Measurements from ENCODE around the gene OXSR1. TPM values are rescaled to one million over a fixed set of nuclear protein-coding genes. Genes with fewer than 3 reads are reported as not detected.

The OXSR1 gene
- total and polyA plus RNA-seq, 10 of the 15 experiments (the other 5 are each of a cell fraction or from before 2014, with no cell fraction given), result 12.4 to 54.6 (median 35.7) TPM

DNA sequence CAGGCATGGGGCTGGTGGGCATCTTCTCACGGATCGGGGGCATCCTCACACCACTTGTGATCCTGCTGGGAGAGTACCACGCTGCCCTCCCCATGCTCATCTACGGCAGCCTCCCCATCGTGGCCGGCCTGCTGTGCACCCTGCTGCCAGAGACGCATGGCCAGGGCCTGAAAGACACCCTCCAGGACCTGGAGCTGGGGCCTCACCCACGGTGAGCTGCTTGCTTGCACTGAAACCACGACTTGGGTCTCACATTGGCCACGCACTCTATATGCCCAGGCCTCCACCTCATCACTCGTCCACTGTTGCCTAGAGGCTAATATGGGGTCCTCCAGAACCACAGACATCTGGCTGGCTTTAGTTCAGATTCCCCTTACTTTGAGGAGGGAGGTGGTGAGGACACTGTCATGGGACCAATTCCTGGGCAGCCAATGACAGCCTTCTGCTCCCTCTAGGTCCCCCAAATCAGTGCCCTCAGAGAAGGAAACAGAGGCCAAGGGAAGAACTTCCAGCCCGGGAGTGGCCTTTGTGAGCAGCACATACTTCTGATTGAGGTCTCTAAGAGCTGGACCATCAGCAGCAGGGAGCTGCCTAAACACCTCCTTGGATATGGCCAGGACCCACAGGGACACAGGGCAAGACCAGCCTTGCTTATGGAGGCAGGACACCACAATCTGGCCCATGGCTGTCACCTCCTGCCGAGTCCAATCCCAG lies 111.7 kb downstream of the OXSR1 start (continued):
- TF ChIP-seq, protein P1, sequence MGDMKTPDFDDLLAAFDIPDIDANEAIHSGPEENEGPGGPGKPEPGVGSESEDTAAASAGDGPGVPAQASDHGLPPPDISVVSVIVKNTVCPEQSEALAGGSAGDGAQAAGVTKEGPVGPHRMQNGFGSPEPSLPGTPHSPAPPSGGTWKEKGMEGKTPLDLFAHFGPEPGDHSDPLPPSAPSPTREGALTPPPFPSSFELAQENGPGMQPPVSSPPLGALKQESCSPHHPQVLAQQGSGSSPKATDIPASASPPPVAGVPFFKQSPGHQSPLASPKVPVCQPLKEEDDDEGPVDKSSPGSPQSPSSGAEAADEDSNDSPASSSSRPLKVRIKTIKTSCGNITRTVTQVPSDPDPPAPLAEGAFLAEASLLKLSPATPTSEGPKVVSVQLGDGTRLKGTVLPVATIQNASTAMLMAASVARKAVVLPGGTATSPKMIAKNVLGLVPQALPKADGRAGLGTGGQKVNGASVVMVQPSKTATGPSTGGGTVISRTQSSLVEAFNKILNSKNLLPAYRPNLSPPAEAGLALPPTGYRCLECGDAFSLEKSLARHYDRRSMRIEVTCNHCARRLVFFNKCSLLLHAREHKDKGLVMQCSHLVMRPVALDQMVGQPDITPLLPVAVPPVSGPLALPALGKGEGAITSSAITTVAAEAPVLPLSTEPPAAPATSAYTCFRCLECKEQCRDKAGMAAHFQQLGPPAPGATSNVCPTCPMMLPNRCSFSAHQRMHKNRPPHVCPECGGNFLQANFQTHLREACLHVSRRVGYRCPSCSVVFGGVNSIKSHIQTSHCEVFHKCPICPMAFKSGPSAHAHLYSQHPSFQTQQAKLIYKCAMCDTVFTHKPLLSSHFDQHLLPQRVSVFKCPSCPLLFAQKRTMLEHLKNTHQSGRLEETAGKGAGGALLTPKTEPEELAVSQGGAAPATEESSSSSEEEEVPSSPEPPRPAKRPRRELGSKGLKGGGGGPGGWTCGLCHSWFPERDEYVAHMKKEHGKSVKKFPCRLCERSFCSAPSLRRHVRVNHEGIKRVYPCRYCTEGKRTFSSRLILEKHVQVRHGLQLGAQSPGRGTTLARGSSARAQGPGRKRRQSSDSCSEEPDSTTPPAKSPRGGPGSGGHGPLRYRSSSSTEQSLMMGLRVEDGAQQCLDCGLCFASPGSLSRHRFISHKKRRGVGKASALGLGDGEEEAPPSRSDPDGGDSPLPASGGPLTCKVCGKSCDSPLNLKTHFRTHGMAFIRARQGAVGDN (IDR thresholded peaks at IDR 0.05), result no peak
- TF ChIP-seq, protein P2, sequence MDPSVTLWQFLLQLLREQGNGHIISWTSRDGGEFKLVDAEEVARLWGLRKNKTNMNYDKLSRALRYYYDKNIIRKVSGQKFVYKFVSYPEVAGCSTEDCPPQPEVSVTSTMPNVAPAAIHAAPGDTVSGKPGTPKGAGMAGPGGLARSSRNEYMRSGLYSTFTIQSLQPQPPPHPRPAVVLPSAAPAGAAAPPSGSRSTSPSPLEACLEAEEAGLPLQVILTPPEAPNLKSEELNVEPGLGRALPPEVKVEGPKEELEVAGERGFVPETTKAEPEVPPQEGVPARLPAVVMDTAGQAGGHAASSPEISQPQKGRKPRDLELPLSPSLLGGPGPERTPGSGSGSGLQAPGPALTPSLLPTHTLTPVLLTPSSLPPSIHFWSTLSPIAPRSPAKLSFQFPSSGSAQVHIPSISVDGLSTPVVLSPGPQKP (IDR thresholded peaks at IDR 0.05; ENCODE audit: low read depth, low read length), result no peak
- TF ChIP-seq RELA (IDR thresholded peaks at IDR 0.05; ENCODE audit: borderline replicate concordance, partially characterized antibody) (no peak), ASH2L (IDR thresholded peaks at IDR 0.05; ENCODE audit: borderline replicate concordance, low read depth) (no peak), SUPT20H (IDR thresholded peaks at IDR 0.05; ENCODE audit: borderline replicate concordance, control insufficient read depth, low read depth, low read length) (no peak)

DNA sequence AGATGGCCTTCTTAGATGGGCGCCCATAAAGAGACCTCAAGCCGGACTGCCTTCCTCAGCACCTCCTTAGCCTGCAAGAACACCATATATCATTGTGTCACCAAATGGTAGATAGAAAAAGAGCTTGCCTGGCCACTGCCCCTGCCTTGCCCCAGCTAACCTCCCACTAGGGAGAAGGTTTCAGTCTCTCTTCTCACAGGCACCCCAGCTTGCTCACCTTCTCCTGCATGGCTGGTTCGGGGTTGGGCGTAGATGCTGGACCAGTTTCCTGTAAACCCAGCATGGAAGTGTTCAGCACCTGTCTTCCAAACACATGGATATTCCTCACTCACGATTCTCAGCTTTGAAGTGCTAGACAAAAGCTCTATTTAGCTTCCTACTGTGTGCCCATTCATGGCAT lies 113.5 kb downstream of the OXSR1 start:
- Histone ChIP-seq H3K27ac (ENCODE audit: control insufficient read depth, insufficient read depth) (no peak overlapping the region), H3K36me3 (ENCODE audit: control insufficient read depth in 2 of 2, insufficient read depth in 2 of 2, low read length in 1 of 2) (no peaks in the 10 kb centered on the region), H4K20me1 (ENCODE audit: control insufficient read depth, insufficient read depth) (no peaks in the 10 kb centered on the region), H3K9me3 (replicated peaks; ENCODE audit: control insufficient read depth, insufficient read depth, low read length) (no peaks in the 10 kb centered on the region), H2AFZ (ENCODE audit: control insufficient read depth, low read depth, low read length) (no peak overlapping the region), H3K4me1 (ENCODE audit: control insufficient read depth, insufficient read depth, low read length) (no peaks in the 10 kb centered on the region), H3K9ac (ENCODE audit: control insufficient read depth, insufficient read depth, low read length) (no peak overlapping the region), H3K27me3 (replicated peaks in 1 of 2; ENCODE audit: control insufficient read depth in 2 of 2, insufficient read depth in 2 of 2, low read length in 1 of 2) (no peaks in the 10 kb centered on the region; a peak in 1 of 4 replicates), H3K4me3 (no peak overlapping the region), H3K4me2 (ENCODE audit: control insufficient read depth, insufficient read depth) (no peak overlapping the region), H3K79me2 (ENCODE audit: control insufficient read depth, insufficient read depth, low read length) (no peaks in the 10 kb centered on the region)
- SMC1A ChIA-PET (ENCODE audit: uncharacterized antibody, unreplicated experiment), result interaction anchor here (0.8 to 0.9 kb wide), 2 partner anchors 86 to 141 kb away, joined by 3 to 4 read pairs; partner anchors contain the start of gene MYD88
- CTCF ChIA-PET, result interaction anchor here (1.1 kb wide), 1 partner anchor 161 kb away, joined by 3 read pairs; no protein-coding TSS in a partner anchor
- WGBS (ENCODE audit: insufficient coverage, insufficient replicate concordance, low lambda C conversion rate, missing lambda C conversion rate), result 47% methylated on average over 5 of the region's 5 CpGs
- POLR2A ChIA-PET, result no interaction called here
- in situ Hi-C loops (cut with MboI) (no loop called here), intact Hi-C loops (cut with micrococcal nuclease; ENCODE audit: unreplicated experiment) (no loop called here)
- FAIRE-seq (no peak), DNase-seq (ENCODE audit: low read depth, low spot score) (no peak), ATAC-seq (no peak)
- RAD21 ChIA-PET (ENCODE audit: unreplicated experiment), result no interaction called here
- BruUV-seq (replicated peaks), result no TSS peak
- TF ChIP-seq ETV6 (conservative IDR thresholded peaks at IDR 0.05 in 1 of 2, IDR thresholded peaks at IDR 0.05 in 1 of 2; ENCODE audit: borderline replicate concordance in 1 of 2, low read depth in 1 of 2) (no peak), NR2F1 (conservative IDR thresholded peaks at IDR 0.05) (no peak), EP300 (IDR thresholded peaks at IDR 0.05; ENCODE audit: borderline replicate concordance in 1 of 2, control insufficient read depth in 1 of 2, low read depth in 2 of 2, low read length in 2 of 2) (no peak)
- TF ChIP-seq, protein P3, sequence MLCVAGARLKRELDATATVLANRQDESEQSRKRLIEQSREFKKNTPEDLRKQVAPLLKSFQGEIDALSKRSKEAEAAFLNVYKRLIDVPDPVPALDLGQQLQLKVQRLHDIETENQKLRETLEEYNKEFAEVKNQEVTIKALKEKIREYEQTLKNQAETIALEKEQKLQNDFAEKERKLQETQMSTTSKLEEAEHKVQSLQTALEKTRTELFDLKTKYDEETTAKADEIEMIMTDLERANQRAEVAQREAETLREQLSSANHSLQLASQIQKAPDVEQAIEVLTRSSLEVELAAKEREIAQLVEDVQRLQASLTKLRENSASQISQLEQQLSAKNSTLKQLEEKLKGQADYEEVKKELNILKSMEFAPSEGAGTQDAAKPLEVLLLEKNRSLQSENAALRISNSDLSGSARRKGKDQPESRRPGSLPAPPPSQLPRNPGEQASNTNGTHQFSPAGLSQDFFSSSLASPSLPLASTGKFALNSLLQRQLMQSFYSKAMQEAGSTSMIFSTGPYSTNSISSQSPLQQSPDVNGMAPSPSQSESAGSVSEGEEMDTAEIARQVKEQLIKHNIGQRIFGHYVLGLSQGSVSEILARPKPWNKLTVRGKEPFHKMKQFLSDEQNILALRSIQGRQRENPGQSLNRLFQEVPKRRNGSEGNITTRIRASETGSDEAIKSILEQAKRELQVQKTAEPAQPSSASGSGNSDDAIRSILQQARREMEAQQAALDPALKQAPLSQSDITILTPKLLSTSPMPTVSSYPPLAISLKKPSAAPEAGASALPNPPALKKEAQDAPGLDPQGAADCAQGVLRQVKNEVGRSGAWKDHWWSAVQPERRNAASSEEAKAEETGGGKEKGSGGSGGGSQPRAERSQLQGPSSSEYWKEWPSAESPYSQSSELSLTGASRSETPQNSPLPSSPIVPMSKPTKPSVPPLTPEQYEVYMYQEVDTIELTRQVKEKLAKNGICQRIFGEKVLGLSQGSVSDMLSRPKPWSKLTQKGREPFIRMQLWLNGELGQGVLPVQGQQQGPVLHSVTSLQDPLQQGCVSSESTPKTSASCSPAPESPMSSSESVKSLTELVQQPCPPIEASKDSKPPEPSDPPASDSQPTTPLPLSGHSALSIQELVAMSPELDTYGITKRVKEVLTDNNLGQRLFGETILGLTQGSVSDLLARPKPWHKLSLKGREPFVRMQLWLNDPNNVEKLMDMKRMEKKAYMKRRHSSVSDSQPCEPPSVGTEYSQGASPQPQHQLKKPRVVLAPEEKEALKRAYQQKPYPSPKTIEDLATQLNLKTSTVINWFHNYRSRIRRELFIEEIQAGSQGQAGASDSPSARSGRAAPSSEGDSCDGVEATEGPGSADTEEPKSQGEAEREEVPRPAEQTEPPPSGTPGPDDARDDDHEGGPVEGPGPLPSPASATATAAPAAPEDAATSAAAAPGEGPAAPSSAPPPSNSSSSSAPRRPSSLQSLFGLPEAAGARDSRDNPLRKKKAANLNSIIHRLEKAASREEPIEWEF (IDR thresholded peaks at IDR 0.05; ENCODE audit: insufficient replicate concordance, low read depth, low read length), result no peak

Data from GM12878 (cell line).